HG02678 (cell line): ENCODE results near the gene DHRS9.
A peak's percentile ranks its signal among the peaks of the same experiment; 100 is the strongest.

Experiments
- ATAC-seq: cut with Tn5 transposase; IDR thresholded peaks from one replicate; pipeline ENCODE4 v1.9.1; 2021; ENCODE audit warnings: mild to moderate bottlenecking, moderate library complexity; ENCODE audit not compliant: unreplicated experiment

The DHRS9 gene

DNA sequence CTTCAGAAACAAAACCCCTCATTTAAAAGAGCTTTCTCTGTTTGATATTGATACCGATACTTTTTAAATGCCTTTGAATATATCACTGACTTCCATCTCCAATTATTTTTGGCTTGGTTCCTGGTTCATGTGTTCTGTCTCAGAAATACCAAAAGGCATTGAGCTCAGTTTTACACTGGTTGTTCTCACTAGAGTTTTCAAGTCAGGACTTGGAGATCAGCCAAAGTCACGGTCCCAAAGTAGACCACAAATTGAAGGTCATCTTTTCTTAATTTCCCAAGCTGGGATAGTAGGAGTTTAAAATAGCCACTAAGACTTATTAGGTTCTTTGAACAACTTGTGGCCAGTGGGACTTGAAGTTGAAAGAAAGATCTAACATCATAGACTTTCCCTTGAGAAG lies 24.2 kb downstream of the DHRS9 start:
- ATAC-seq = no peak

DNA sequence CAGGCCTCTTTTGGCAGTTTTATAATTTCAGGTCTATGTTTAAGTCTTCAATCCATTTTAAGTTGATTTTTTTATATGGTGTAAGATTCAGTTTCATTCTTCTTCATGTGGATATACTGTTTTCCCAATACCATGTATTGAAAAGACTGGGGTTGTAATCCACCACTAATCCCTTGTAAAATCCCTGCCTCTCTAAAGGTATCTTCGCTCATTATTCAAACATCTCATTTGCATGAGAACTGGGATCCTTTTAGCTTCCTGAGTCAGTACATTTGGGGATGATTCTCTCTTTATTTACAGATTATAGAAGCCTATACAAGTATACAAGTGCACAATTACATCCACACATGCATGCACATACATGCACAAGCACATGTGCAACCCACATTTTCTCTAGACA lies 25.3 kb downstream of the DHRS9 start:
- no peak for ATAC-seq

DNA sequence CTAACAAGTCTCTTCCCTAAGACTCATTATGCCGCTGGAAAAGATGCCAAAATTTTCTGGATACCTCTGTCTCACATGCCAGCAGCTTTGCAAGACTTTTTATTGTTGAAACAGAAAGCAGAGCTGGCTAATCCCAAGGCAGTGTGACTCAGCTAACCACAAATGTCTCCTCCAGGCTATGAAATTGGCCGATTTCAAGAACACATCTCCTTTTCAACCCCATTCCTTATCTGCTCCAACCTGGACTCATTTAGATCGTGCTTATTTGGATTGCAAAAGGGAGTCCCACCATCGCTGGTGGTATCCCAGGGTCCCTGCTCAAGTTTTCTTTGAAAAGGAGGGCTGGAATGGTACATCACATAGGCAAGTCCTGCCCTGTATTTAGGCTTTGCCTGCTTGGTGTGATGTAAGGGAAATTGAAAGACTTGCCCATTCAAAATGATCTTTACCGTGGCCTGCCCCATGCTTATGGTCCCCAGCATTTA lies 26.3 kb downstream of the DHRS9 start:
- no peak for ATAC-seq

DNA sequence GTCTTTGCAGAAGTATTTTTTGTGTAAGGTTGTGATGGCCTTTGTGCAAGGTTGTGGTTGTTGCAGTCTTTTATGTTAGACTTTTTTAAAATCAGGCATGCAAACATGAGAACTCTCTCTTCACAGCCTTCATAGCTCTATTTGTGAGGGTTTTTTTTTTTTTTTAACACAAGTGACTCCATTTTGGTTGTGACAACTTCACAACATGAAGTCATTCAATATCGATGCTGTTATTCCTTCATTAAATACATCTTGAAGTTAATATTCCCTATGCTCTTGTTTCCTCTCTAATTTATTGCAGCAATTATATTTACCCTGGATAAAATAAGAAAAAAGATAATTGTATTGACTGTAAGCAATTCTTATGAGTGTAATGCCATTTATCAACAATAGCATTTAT lies 35.5 kb downstream of the DHRS9 start:
- ATAC-seq = no peak

DNA sequence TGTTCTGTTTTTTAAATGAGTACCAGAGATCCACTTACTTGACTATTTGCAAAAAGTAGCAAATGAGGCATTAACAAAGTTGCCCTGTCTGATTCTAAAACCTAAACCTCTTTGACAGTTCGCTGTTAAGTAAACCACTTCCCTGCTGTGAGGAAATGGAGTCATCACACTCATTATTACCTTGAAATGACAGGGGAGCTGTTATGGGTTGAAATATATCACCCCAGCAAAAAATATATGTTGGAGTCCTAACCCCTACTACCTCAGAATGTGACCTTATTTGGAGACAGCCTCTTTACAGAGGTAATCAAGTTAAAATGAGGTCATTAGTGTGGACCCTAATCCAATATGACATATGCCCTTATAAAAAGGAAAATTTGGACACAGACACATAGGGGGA lies 36.1 kb downstream of the DHRS9 start:
- no peak for ATAC-seq

DNA sequence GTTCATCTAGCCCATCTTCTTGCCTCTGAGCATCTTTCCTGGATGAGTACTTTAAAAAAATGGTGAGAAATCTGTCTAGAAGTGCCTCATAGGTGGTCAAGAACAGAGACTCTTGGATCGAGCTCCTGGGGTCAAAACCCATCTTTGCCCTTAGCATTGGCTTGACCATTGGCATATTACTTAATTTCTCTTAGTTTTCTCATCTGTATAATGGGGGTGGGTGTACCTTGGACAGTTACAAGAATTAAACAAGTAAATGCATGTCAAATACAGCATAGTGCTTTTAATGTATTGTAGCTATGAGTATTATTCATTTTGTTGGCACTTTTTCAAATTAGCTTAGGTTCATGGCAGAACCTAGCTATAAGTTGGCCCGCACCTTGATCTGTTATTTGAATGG lies 36.8 kb downstream of the DHRS9 start:
- ATAC-seq = no peak

DNA sequence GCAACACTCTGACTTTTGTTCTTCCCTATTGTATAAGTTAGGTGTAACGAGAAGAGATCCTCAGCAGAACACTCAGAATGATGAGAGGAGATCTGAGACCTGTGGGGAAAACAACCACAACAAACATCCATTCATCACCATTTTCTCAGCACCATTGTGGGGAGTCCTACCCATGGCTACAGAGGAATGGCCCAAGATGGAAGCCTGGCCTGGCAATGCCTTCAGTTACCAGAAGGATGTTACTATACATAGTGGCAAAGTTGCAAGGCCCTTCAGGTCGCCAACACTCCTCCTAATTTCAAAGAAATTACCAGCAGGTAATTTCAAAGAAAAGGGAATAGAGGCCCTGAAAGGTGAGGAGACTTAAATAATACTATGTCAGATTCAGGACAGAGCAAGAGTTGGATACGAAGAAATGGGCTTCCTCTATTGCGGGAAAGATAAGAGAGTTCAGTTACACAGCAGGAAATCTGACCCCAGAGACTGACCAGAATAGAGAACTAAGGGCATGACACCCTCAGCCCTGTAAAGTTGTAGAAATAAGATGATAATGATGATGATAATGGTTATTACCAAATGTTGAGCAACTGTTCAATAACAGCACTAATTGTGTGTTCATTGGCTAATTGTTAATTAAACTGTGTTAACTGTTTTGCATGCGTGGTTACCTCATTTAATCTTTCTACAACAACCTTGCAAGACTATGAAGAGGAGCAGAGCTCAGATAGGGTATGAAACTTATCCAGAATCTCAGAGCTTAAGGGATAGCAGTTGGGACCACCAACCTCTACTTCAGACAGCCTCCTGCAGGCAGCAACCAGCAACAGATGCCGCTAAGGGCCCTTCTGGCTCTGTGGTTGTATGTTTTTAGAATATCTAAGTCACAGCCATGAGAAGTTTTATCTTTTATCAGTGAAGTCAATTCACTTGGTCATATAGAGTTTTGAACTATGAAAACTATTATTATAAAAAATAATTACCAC lies 37.5 kb downstream of the DHRS9 start:
- no peak for ATAC-seq

DNA sequence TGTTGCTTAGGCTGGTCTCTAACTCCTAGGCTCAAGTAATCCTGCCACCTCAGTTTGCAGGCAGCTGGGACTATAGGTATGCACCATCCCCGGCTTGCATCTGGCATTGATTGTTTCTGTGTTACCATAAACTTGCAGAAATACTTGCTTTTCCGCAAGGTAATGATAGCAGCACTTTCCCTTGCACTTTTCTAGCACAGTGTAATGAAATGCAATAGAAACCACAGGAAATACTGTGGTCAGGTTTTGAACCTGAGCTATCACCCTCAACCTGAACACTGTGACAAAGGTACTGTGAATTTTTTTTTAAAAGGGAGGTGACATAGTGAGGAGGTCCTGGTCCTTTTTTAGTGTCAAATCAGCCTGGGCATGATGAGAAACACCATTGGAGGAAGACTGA lies 38.3 kb downstream of the DHRS9 start:
- peak; percentile 71 for ATAC-seq

DNA sequence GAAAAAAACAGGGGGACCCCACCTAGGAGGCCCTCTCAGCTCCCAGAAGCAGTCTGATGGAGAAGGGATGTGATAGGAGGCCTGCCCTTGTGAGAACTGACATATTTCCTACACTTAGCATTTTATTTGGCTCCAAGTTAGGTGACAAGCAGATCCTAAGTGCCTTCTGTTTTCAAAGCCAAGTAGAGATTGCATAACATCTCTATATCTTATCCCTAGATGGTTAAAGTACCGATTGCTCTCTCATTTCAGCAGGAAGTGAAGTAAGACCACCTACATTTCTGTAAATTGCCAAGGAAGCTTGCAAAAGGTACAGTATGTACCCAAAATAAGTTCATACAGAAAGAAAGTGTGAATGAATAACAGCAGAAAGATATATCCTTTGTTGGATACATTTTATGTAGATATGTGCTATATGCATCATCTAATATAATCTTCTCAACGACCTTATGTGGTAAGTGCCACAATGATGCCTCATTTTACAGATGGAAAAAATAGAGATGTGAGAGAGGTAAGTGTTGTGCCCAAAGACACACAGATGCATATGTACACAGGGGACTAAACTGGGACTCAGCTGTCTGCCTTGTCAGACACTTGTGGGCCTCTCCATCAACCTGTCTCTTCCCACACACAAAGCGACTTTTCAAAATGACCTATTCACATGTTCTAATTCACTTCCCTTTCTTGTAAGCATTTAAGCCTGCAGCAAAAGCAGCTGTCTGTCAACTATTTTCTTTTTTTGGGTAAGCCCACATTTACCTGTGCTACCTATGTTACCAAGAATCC lies 38.9 kb downstream of the DHRS9 start:
- ATAC-seq = no peak

DNA sequence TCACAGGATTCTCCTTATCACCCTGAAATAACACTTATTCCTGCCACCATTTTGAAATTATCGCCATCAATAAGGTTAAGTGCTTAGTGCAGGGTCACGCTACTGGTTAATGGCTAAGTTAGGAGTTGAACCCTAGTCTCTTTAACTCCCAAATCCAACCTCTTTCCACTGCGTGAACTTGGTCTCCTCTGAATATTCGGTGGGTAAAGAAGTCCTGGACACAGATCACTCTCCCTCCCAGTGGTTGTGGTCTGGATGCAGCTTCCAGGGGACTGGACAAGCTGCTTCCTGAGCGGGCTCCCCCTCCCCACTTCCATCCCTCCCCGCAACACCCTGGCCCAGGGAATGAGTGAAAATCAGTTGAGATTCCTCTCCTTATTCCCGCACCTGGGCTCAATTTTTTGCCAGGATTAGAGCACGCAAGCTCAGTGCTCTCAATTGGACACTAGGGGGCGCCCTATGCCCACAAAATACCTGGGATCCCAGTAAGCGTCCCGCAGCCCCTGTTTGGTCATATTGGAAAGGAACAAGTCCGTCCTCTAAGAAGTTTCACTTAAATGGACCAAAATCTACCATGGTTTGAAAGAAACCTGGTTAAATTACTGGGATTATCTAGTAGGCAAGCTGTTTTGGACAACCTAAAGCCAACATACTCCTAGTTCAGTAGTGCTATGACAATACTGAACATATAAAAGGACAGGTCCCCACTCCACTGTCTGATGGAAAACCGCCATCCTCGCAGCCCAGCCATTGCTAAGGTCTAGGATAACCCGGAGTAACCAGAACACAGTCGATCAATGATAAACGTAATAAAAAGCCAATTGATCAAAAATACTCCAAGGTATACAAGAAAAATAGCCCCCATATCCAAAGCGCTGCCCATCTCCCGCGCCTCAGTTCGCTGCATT lies 40.4 kb downstream of the DHRS9 start:
- peak; percentile 55 for ATAC-seq

DNA sequence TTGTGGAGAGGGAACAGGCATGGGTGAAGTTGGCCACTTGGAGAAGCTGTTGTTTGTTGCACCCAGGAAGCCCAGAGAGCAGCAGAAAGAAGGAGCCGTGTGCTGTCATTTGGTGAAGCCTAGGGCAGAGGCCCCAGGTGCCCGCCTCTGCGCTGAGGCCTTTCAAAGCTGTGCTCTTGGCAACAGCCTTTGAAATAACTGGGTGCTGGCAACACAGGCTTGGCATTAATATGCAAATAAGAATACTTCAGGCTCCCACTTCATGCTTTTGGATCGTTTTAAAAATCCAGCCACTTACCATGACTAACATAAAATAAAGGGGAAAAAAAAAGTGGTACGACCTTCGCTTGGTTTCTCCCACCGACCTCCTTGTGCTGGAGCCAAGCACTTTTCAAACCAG lies 41.1 kb downstream of the DHRS9 start:
- ATAC-seq = no peak

DNA sequence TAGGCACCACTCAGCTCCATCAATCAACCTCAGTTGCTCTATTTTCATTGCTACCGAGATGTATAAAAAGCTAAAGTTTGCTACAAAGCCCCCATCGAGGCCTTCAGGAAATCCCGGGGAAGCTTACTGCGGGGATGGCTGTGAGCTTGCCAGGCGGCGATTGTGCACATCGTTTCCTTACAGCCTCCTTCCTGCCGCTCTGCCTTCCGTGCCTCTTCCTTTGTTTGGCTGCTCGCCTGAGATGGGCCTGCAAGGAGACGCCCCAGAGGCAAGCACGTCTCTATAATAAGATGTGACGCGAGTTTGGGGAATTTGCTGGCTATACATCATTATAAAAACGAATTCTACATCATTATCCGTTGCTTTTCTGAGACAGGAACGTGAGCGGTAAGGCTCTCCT lies 41.6 kb downstream of the DHRS9 start:
- no peak for ATAC-seq

DNA sequence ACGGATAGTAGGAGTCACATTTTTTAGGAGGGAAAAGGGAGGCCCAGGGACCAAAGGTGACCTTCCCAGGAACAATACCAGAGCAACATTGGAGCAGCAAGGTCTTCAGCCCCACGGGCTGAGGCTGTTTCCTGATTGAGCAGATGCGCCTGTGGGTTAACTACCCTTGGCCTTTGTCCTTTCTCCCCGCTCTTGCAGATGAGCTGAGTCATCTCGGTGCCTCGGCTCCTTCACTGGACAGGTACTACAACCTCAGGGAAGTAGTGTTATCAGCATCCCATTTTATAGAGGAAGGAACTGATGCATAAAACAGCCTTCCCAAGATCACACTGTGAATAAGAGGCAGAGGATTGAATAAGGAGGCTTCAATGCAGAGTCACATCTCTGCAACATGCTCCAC lies 43.5 kb downstream of the DHRS9 start:
- ATAC-seq = no peak

DNA sequence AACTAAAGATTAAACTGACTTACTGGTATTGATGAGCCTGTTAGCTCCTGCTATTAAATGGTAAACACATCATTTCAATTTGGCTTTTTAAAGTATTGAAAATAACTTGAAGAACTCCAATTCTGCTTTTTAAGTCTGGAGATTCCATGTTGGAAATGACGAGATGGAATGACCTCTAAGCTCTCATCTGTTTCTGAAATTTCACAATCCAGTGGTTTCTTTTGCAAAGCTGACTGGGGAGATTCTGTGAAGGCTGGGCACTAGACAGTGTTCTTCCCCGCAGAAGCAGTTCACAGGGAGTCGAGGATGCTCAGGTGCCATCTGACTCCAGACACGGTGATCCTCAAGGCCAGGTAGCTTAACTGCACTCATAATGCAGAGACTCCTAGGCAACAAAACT lies 44.7 kb downstream of the DHRS9 start:
- ATAC-seq = no peak

DNA sequence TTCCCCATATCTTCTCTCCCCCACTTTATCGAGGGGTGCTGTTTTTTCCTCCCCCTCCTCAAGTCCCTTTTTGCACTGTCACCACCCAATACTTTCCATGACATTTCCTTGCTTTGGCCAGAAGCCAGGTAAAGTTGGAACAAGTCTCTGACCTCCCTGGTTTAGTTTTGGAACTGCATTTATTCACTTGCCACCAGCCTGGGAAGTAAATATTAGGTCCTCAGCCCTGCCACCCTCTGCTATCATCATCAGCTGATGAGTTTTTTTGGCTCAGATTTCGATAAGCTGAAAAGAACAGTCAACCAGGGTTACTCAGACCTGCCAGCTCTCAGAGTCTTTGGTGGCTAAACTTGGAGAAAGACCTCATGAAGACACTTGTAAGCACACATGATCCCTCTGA lies 47.0 kb downstream of the DHRS9 start:
- ATAC-seq = no peak

DNA sequence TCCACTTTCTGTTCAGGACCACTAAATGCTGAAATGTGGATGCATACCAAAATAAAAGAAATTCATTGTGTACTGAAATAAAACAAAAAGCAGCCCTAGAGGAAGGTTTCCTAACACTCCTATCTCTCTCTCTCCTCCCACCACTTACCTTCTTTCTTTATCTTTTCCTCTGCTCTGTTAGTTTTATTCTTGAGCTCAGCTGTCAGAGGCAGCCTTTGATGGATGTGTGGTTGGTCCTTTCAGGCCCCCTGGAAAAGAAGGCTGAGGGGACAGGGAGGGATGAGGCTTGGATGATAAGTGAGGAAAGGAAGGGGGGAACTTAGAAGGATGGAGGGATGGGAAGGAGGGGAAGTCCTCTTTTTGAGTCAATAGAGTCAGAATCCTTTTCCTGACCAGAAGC lies 47.6 kb downstream of the DHRS9 start:
- ATAC-seq = no peak

DNA sequence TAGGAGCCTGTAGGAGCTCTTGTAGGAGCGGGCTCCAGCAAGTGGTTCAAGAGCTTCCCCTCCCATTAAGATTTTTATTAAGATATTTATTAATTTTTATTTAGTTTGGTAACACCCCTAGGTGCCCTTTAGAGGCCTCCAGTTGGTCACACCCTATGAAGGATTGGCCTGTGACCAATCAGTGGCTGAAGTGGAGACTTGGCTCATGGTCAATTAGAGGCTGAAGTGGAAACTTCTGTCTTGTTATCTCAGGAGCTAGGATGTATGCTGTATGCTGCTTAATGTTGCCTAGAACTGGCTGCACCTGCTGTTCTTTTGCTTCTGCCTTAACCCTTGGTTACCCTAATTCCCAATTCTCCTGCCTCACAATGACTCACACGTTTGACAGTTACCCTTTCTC lies 48.7 kb downstream of the DHRS9 start:
- ATAC-seq = no peak

DNA sequence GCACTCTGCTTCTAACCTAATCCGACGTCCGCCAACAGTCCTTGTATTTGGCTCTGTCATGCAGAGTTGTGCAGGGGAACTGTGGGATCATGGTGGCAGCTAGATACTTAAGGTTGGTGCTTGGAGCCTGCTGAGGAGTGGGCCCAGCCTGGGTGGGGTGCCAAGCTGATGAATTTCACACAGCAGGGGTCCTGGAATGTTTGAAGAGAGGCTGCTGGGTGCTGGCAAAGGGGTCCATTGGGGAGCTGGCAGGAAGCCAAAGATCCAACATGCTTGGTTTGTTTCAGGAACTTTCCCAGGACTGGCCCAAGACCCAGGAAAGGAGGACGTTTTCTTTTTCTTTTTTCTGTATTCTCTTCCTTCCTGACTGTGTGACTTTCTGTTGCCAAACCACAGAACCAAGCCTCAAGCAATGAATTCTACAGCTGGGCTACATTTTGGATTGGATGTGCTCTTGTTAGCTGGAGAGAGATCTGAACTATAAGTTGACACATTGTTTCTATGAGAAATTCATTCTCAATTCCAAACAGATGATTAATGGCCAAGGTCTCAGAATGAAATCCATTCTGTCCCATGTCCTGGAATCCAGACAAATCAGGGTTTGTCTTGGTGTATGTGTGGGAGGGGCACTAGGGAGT lies 49.9 kb downstream of the DHRS9 start:
- no peak for ATAC-seq

DNA sequence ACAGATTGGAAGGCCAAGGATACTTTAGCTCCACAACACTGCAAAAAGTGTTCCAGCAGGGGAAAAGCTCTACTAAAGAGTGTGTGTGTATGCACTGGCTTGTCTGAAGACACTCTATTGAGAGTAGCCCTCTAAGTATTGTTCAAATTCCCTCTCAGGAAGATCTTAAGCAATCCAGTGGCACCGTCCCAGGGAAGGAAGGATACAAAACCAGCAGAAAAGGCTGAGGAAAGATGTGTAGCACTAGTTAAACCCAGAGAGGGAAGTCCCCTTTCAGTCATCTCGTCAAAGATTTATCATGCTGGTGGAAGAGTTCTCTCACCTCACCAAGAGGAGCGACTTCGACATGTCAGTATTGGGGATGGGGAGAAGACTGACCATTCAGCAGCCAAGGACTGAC lies 50.5 kb downstream of the DHRS9 start:
- ATAC-seq = no peak

DNA sequence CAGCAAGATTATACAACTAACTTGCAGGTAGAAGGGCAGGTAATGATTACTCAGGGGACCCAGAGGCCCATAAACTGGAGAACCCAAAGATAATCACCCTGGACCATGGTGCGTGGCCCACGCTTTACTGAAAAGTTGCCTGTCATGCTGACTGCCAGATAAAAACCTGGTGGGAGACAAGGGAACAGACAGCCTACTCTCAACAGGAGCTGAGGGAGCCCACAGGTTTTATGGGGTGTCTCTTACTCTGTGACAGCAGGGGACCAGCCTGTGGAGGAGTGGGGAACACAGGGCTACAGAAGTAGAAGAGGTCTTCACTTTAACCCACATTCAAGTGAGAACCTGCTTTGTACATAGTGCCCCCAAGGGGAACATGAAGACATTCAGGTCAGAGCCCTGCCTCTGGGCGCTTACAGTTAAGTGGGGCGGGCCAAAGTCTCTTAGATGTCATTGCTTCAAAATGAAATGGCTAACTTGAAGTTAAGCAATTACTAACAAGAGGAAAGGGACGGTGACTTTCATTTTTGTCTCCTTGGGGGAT lies 60.4 kb downstream of the DHRS9 start:
- no peak for ATAC-seq
